ENCODE data around the gene CENPK.

CENPK gene

DNA sequence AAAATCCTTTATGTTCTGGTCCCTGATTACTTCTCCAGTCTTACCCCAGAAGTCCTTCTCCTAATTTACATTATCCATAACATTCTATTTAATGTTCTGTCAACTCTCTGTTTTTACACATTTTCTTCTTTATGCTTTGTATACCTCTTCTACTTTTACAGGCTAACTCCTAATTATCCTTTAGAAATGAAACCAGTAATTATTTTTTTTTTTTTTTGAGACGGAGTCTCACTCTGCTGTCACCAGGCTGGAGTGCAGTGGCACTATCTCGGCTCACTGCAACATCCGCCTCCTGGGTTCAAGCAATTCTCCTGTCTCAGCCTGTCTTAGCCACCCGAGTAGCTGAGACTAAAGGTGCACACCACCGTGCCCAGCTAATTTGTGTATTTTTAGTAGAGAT, 9.0 kb downstream of the CENPK start:
- no peak overlapping the region for H3K4me3 ChIP-seq (ENCODE audit: low read length in 2 of 2)
- no peak overlapping the region for H2BK15ac ChIP-seq (ENCODE audit: low read length)
- no peak overlapping the region for H4K91ac ChIP-seq (ENCODE audit: low read depth, low read length, poor library complexity)
- no peaks in the 10 kb centered on the region for H3K4me1 ChIP-seq (ENCODE audit: control insufficient read depth in 2 of 2, insufficient read depth in 1 of 2, low read depth in 1 of 2, low read length in 2 of 2)
- no peak overlapping the region for H3K4me2 ChIP-seq (ENCODE audit: insufficient read depth, low read length, poor library complexity, severe bottlenecking)
- no peak overlapping the region for H3K14ac ChIP-seq (ENCODE audit: low read length)
- no peak overlapping the region for H2BK120ac ChIP-seq (ENCODE audit: low read depth, low read length)
- no peak overlapping the region for H3K4ac ChIP-seq (ENCODE audit: low read length)
- H3K79me1 ChIP-seq (ENCODE audit: low read depth, low read length) = no peaks in the 10 kb centered on the region
- no peak overlapping the region for H4K8ac ChIP-seq (ENCODE audit: low read depth, low read length)
- H3K27ac ChIP-seq (replicated peaks; ENCODE audit: low read length) = no peak overlapping the region
- H3K9ac ChIP-seq (ENCODE audit: low read depth, low read length, poor library complexity) = no peak overlapping the region
- no peak for DNase-seq (ENCODE audit: low spot score)
- no peak overlapping the region for H2BK5ac ChIP-seq (ENCODE audit: low read length)
- H3K23ac ChIP-seq (ENCODE audit: low read depth, low read length, poor library complexity) = no peak overlapping the region
- no peak overlapping the region for H3K18ac ChIP-seq (ENCODE audit: low read length)
- no peak overlapping the region for H2AK5ac ChIP-seq (ENCODE audit: low read depth, low read length)
- no CpG with 5 or more reads among the region's 5 CpGs for WGBS, 2 donors (ENCODE audit: extremely low coverage in 2 of 2, insufficient read length in 2 of 2, insufficient replicate concordance in 1 of 2)
- no peaks in the 10 kb centered on the region for H3K9me3 ChIP-seq (replicated peaks in 1 of 2; ENCODE audit: control insufficient read depth in 2 of 2, insufficient read depth in 1 of 2, low read depth in 1 of 2, low read length in 2 of 2)
- H2BK12ac ChIP-seq (ENCODE audit: low read length) = no peak overlapping the region
- peaks cover 15 to 99% of the 10 kb centered on the region in 2 donors for H3K36me3 ChIP-seq (replicated peaks in 1 of 2; ENCODE audit: control insufficient read depth in 2 of 2, insufficient read depth in 2 of 2, low read length in 2 of 2)
- no peaks in the 10 kb centered on the region for H3K27me3 ChIP-seq (ENCODE audit: control insufficient read depth in 3 of 3, insufficient read depth in 3 of 3, low read depth in 1 of 3, low read length in 3 of 3)
- no peak overlapping the region for H2AFZ ChIP-seq (ENCODE audit: low read length)

DNA sequence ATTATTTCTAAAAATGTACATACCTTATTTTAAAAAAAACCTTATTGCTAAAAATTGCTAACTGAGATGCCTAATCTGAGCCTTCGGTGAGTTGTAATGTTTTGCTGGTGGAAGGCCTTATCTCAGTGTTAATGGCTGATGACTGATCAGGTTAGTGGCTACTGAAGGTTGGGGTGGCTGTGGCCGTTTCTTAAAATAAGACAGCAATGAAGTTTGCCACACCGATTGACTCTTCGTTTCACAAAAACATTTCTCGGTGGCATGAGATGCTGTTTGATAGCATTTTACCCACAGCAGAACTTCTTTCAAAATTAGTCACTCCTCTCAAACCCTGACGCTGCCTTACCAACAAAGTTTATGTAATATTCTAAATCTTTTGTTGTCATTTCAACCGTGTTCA, 14.7 kb downstream of the CENPK start:
- DNase-seq (ENCODE audit: low spot score) = no peak
- Histone ChIP-seq H4K91ac (ENCODE audit: low read depth, low read length, poor library complexity) (no peak overlapping the region), H3K4ac (ENCODE audit: low read length) (no peak overlapping the region), H2BK12ac (ENCODE audit: low read length) (no peak overlapping the region), H3K27ac (replicated peaks; ENCODE audit: low read length) (no peak overlapping the region), H4K8ac (ENCODE audit: low read depth, low read length) (no peak overlapping the region), H3K27me3 (ENCODE audit: control insufficient read depth in 3 of 3, insufficient read depth in 3 of 3, low read depth in 1 of 3, low read length in 3 of 3) (no peaks in the 10 kb centered on the region), H3K4me3 (ENCODE audit: low read length in 2 of 2) (no peak overlapping the region), H3K36me3 (replicated peaks in 1 of 2; ENCODE audit: control insufficient read depth in 2 of 2, insufficient read depth in 2 of 2, low read length in 2 of 2) (peaks cover 14 to 99% of the 10 kb centered on the region in 2 donors), H3K18ac (ENCODE audit: low read length) (no peak overlapping the region), H3K9me3 (replicated peaks in 1 of 2; ENCODE audit: control insufficient read depth in 2 of 2, insufficient read depth in 1 of 2, low read depth in 1 of 2, low read length in 2 of 2) (no peaks in the 10 kb centered on the region), H3K4me1 (ENCODE audit: control insufficient read depth in 2 of 2, insufficient read depth in 1 of 2, low read depth in 1 of 2, low read length in 2 of 2) (no peaks in the 10 kb centered on the region), H2BK15ac (ENCODE audit: low read length) (no peak overlapping the region), H3K23ac (ENCODE audit: low read depth, low read length, poor library complexity) (no peak overlapping the region), H3K9ac (ENCODE audit: low read depth, low read length, poor library complexity) (no peak overlapping the region), H3K4me2 (ENCODE audit: insufficient read depth, low read length, poor library complexity, severe bottlenecking) (no peak overlapping the region), H3K14ac (ENCODE audit: low read length) (no peak overlapping the region), H3K79me1 (ENCODE audit: low read depth, low read length) (no peaks in the 10 kb centered on the region), H2AFZ (ENCODE audit: low read length) (no peak overlapping the region), H2AK5ac (ENCODE audit: low read depth, low read length) (no peak overlapping the region), H2BK120ac (ENCODE audit: low read depth, low read length) (no peak overlapping the region), H2BK5ac (ENCODE audit: low read length) (no peak overlapping the region)
- no CpG with 5 or more reads among the region's 7 CpGs for WGBS, 2 donors (ENCODE audit: extremely low coverage in 2 of 2, insufficient read length in 2 of 2, insufficient replicate concordance in 1 of 2)

DNA sequence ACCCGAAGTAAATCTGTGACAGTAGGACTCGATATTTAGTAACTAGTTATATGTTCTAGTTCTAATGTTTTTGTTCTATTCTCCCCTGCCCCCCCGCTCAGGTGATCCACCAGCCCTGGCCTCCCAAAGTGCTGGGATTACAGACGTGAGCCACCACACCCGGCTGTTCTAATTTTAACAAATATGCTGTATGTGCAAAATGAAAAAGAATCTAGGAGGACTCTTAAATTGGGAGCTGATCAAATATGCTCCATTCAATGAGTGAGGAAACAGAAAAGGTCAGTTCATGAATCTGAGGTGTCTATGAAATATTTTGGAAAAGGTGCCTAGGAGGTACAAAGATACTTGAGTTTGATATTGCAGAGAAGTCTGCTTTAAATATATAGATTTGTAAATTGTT, 16.8 kb downstream of the CENPK start:
- Histone ChIP-seq H2BK15ac (ENCODE audit: low read length) (no peak overlapping the region), H3K27me3 (ENCODE audit: control insufficient read depth in 3 of 3, insufficient read depth in 3 of 3, low read depth in 1 of 3, low read length in 3 of 3) (no peaks in the 10 kb centered on the region), H2AK5ac (ENCODE audit: low read depth, low read length) (no peak overlapping the region), H3K4me1 (ENCODE audit: control insufficient read depth in 2 of 2, insufficient read depth in 1 of 2, low read depth in 1 of 2, low read length in 2 of 2) (no peaks in the 10 kb centered on the region), H2BK12ac (ENCODE audit: low read length) (no peak overlapping the region), H2BK120ac (ENCODE audit: low read depth, low read length) (no peak overlapping the region), H3K14ac (ENCODE audit: low read length) (no peak overlapping the region), H3K4me3 (ENCODE audit: low read length in 2 of 2) (no peak overlapping the region), H3K79me1 (ENCODE audit: low read depth, low read length) (no peaks in the 10 kb centered on the region), H3K18ac (ENCODE audit: low read length) (no peak overlapping the region), H3K9ac (ENCODE audit: low read depth, low read length, poor library complexity) (no peak overlapping the region), H3K9me3 (replicated peaks in 1 of 2; ENCODE audit: control insufficient read depth in 2 of 2, insufficient read depth in 1 of 2, low read depth in 1 of 2, low read length in 2 of 2) (no peaks in the 10 kb centered on the region), H2BK5ac (ENCODE audit: low read length) (no peak overlapping the region), H2AFZ (ENCODE audit: low read length) (no peak overlapping the region), H3K27ac (replicated peaks; ENCODE audit: low read length) (no peak overlapping the region), H4K91ac (ENCODE audit: low read depth, low read length, poor library complexity) (no peak overlapping the region), H4K8ac (ENCODE audit: low read depth, low read length) (no peak overlapping the region), H3K4ac (ENCODE audit: low read length) (no peak overlapping the region), H3K4me2 (ENCODE audit: insufficient read depth, low read length, poor library complexity, severe bottlenecking) (no peak overlapping the region), H3K23ac (ENCODE audit: low read depth, low read length, poor library complexity) (no peak overlapping the region), H3K36me3 (replicated peaks in 1 of 2; ENCODE audit: control insufficient read depth in 2 of 2, insufficient read depth in 2 of 2, low read length in 2 of 2) (peaks cover 19 to 99% of the 10 kb centered on the region in 2 donors)
- DNase-seq (ENCODE audit: low spot score) = no peak
- no CpG with 5 or more reads among the region's 5 CpGs for whole genome bisulfite sequencing, 2 donors (ENCODE audit: extremely low coverage in 2 of 2, insufficient read length in 2 of 2, insufficient replicate concordance in 1 of 2)

DNA sequence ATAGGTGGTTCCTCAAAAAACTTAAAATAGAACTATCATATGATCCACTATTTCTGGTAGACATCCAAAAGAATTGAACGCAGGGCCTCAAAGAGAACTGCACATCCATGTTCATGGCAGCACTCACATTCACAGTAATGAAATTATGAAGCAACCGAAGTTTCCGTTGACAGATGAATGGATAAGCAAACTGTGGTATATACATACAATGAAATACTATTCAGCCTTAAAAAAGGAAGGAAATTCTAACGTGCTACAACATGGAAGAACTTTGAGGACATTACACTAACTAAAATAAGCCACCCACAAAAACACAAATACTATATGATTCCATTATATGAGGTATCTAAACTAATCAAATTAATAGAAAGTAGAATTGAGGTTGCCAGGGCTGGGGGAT, 18.5 kb downstream of the CENPK start:
- Histone ChIP-seq H3K14ac (ENCODE audit: low read length) (no peak overlapping the region), H3K36me3 (replicated peaks in 1 of 2; ENCODE audit: control insufficient read depth in 2 of 2, insufficient read depth in 2 of 2, low read length in 2 of 2) (peaks cover 17 to 99% of the 10 kb centered on the region in 2 donors), H2AK5ac (ENCODE audit: low read depth, low read length) (no peak overlapping the region), H3K79me1 (ENCODE audit: low read depth, low read length) (no peaks in the 10 kb centered on the region), H3K4me1 (ENCODE audit: control insufficient read depth in 2 of 2, insufficient read depth in 1 of 2, low read depth in 1 of 2, low read length in 2 of 2) (no peaks in the 10 kb centered on the region), H3K4ac (ENCODE audit: low read length) (no peak overlapping the region), H4K8ac (ENCODE audit: low read depth, low read length) (no peak overlapping the region), H3K27ac (replicated peaks; ENCODE audit: low read length) (no peak overlapping the region), H3K9ac (ENCODE audit: low read depth, low read length, poor library complexity) (no peak overlapping the region), H2BK5ac (ENCODE audit: low read length) (no peak overlapping the region), H3K23ac (ENCODE audit: low read depth, low read length, poor library complexity) (no peak overlapping the region), H2BK15ac (ENCODE audit: low read length) (no peak overlapping the region), H2AFZ (ENCODE audit: low read length) (no peak overlapping the region), H2BK120ac (ENCODE audit: low read depth, low read length) (no peak overlapping the region), H3K4me3 (ENCODE audit: low read length in 2 of 2) (no peak overlapping the region), H2BK12ac (ENCODE audit: low read length) (no peak overlapping the region), H3K18ac (ENCODE audit: low read length) (no peak overlapping the region), H3K4me2 (ENCODE audit: insufficient read depth, low read length, poor library complexity, severe bottlenecking) (no peak overlapping the region), H4K91ac (ENCODE audit: low read depth, low read length, poor library complexity) (no peak overlapping the region), H3K9me3 (replicated peaks in 1 of 2; ENCODE audit: control insufficient read depth in 2 of 2, insufficient read depth in 1 of 2, low read depth in 1 of 2, low read length in 2 of 2) (no peaks in the 10 kb centered on the region), H3K27me3 (ENCODE audit: control insufficient read depth in 3 of 3, insufficient read depth in 3 of 3, low read depth in 1 of 3, low read length in 3 of 3) (no peaks in the 10 kb centered on the region)
- no CpG with 5 or more reads among the region's 4 CpGs for WGBS, 2 donors (ENCODE audit: extremely low coverage in 2 of 2, insufficient read length in 2 of 2, insufficient replicate concordance in 1 of 2)
- no peak for DNase-seq (ENCODE audit: low spot score)
